Measurements from ENCODE around the gene DLG1.

- no peak for TF ChIP-seq CTCF (conservative IDR thresholded peaks at IDR 0.05; ENCODE audit: low read depth, low read length)
- no peak for TF ChIP-seq EZH2 (IDR thresholded peaks at IDR 0.05; ENCODE audit: borderline replicate concordance, low read depth, low read length, poor library complexity, severe bottlenecking)
Measured at GRCh38 chr3:197204736-197205135, 93.7 kb downstream of the DLG1 start.
